Endothelial cell of umbilical vein (primary cell): ENCODE measurements around the gene TMEM135. TPM values are rescaled to one million over a fixed set of nuclear protein-coding genes. Genes with fewer than 3 reads are reported as not detected.

ENCODE experiments used
- BruUV-seq: library from RNA; stranded (reverse); fragments of 400-500 nt; replicated peaks from 2 replicates; lab custom pipeline; 2021; lab: Mats Ljungman, UMichigan
- CTCF ChIA-PET: fragments of 300-600, 350-600 bp; sonication (Branson Sonifier 250); formaldehyde crosslinking; loops from one replicate; lab custom pipeline; 2021; ENCODE audit warnings: antibody characterized with exemption, inconsistent platforms; lab: Charles Lee
- POLR2A ChIA-PET: fragments of 300-600, 350-600 bp; sonication (Branson Sonifier 250); formaldehyde crosslinking; loops from one replicate; lab custom pipeline; 2021; ENCODE audit warnings: antibody characterized with exemption, inconsistent platforms; lab: Charles Lee
- DNase-seq: peaks from one replicate; pipeline ENCODE4 v3.0.0-alpha.2; 2011; ENCODE audit warnings: low read depth, low spot score
- FAIRE-seq: peaks from 2 replicates; lab custom pipeline; 2011; peaks lifted over from hg19 to GRCh38; lab: Jason Lieb, UNC
- H2AFZ ChIP-seq: 2 replicates; pipeline ENCODE4 v1.6.0; 2012; ENCODE audit warnings: low read depth, low read length, control low read depth, inconsistent platforms
- H3K27ac ChIP-seq: 2 replicates; pipeline ENCODE4 v1.5.1; 2011; ENCODE audit warnings: low read depth, mild to moderate bottlenecking, control low read depth, low read length, moderate library complexity; ENCODE audit not compliant: insufficient read depth
- H3K27me3 ChIP-seq, 2 experiments: 2 replicates each; pipeline versions ENCODE4 v1.6.0 to v1.6.1; 2011; ENCODE audit warnings: low read length in 2 of 2, mixed read lengths in 1 of 2; ENCODE audit not compliant: control insufficient read depth in 2 of 2, insufficient read depth in 2 of 2
- H3K36me3 ChIP-seq, 2 experiments: 2 replicates in 1 of 2; 3 replicates in 1 of 2; pipeline ENCODE4 v1.5.1; 2011; ENCODE audit warnings: low read length in 2 of 2, mild to moderate bottlenecking in 1 of 2, moderate library complexity in 1 of 2; ENCODE audit not compliant: control insufficient read depth in 2 of 2, insufficient read depth in 2 of 2; ENCODE audit errors: extremely low read depth in 1 of 2
- H3K4me1 ChIP-seq: 3 replicates; pipeline ENCODE4 v1.5.1; 2011; ENCODE audit warnings: mild to moderate bottlenecking, low read length; ENCODE audit not compliant: control insufficient read depth, insufficient read depth; ENCODE audit errors: extremely low read depth
- H3K4me2 ChIP-seq: 2 replicates; pipeline ENCODE4 v1.6.1; 2011; ENCODE audit warnings: low read length, control low read depth, mixed read lengths; ENCODE audit not compliant: insufficient read depth
- H3K4me3 ChIP-seq, 3 experiments: fragments of 200-600 bp in 1 of 3; sonication (generic), shearing (Covaris generic) in 1 of 3; replicated peaks in 1 of 3; 2 replicates each; pipeline ENCODE4 v1.5.1; 2011 to 2016; ENCODE audit warnings: control low read depth in 3 of 3, low read length in 3 of 3, mild to moderate bottlenecking in 2 of 3, inconsistent platforms in 1 of 3, low read depth in 1 of 3, moderate library complexity in 1 of 3; ENCODE audit not compliant: insufficient read depth in 1 of 3
- H3K79me2 ChIP-seq: 2 replicates; pipeline ENCODE4 v1.6.0; 2012; ENCODE audit warnings: low read length, inconsistent platforms; ENCODE audit not compliant: control insufficient read depth, insufficient read depth
- H3K9ac ChIP-seq: replicated peaks from 2 replicates; pipeline ENCODE3; 2011; ENCODE audit warnings: low read length, control low read depth; ENCODE audit not compliant: insufficient read depth; ENCODE audit errors: extremely low read depth
- H3K9me1 ChIP-seq: replicated peaks from 3 replicates; pipeline ENCODE4 v1.6.0; 2011; ENCODE audit warnings: mild to moderate bottlenecking, low read length; ENCODE audit not compliant: control insufficient read depth, insufficient read depth; ENCODE audit errors: extremely low read depth
- H3K9me3 ChIP-seq: replicated peaks from 2 replicates; pipeline ENCODE4 v1.5.1; 2012; ENCODE audit warnings: low read length, inconsistent platforms; ENCODE audit not compliant: control insufficient read depth, insufficient read depth
- H4K20me1 ChIP-seq: replicated peaks from 2 replicates; pipeline ENCODE3; 2011; ENCODE audit warnings: mild to moderate bottlenecking, low read length; ENCODE audit not compliant: control insufficient read depth, insufficient read depth; ENCODE audit errors: extremely low read depth
- FOS ChIP-seq: IDR thresholded peaks from 2 replicates; pipeline ENCODE4 v1.6.1; 2011; ENCODE audit warnings: mild to moderate bottlenecking, low read length, moderate library complexity, borderline replicate concordance; ENCODE audit not compliant: insufficient read depth
- MYC ChIP-seq: IDR thresholded peaks from one replicate; pipeline ENCODE4 v1.6.1; 2011; ENCODE audit warnings: mild to moderate bottlenecking, low read depth, low read length
- POLR2AphosphoS5 ChIP-seq: IDR thresholded peaks from 2 replicates; pipeline ENCODE4 v1.6.1; 2012; ENCODE audit warnings: low read depth, mild to moderate bottlenecking, control low read depth, low read length, moderate library complexity; ENCODE audit not compliant: insufficient read depth
- dilution Hi-C: fragments of 300-500 bp; cut with MboI; formaldehyde crosslinking; loops from one replicate; pipeline ENCODE4 v1.15.0; 2019; ENCODE audit warnings: low sequenced_read_pairs; ENCODE audit not compliant: extremely low pct_ligation_motif_present
- intact Hi-C: fragments of 100-400 bp; cut with micrococcal nuclease; formaldehyde crosslinking; loops from one replicate; pipeline ENCODE4 v1.10.0; 2022
- polyA plus RNA-seq, 4 experiments: library from polyadenylated mRNA; depleted of rRNA in 3 of 4; stranded (reverse) in 3 of 4; unstranded in 1 of 4; fragments of >200 nt; gene quantifications; 2 replicates each; pipeline versions ENCODE4 v1.2.1 to v1.2.3, GENCODE V29; 2011 to 2012; ENCODE audit warnings: missing spikeins in 1 of 4
- total RNA-seq: library from RNA; stranded (reverse); gene quantifications from 2 replicates; pipeline ENCODE4 v1.2.3, GENCODE V29; 2021
- TF ChIP-seq, protein P1 (sequence below), 2 donors: IDR thresholded peaks; 1 replicate in 1 of 2; 2 replicates in 1 of 2; pipeline ENCODE4 v1.5.1; 2011; ENCODE audit warnings: low read length in 2 of 2, mild to moderate bottlenecking in 2 of 2, moderate library complexity in 2 of 2, control low read depth in 1 of 2, inconsistent platforms in 1 of 2, low read depth in 1 of 2; ENCODE audit not compliant: insufficient read depth in 1 of 2; ENCODE audit errors: extremely low read depth in 1 of 2

The TMEM135 gene
- total and polyA plus RNA-seq, 2 donors (not counting 3 experiments of a cell fraction or from before 2014, with no cell fraction given) = 12.3 to 33.2 TPM

GRCh38 chr11:87019613-87020271, 18.0 kb upstream of the TMEM135 start:
- Histone ChIP-seq H3K9ac (no peak overlapping the region), H3K27me3 (no peaks in the 10 kb centered on the region), H3K4me1 (peaks cover 12% of the 10 kb centered on the region), H3K79me2 (no peaks in the 10 kb centered on the region), H4K20me1 (no peaks in the 10 kb centered on the region), H2AFZ (peak overlapping the region; percentile 49), H3K4me3 (no peak overlapping the region), H3K27ac (no peak overlapping the region), H3K9me3 (no peaks in the 10 kb centered on the region), H3K9me1 (no peaks in the 10 kb centered on the region), H3K36me3 (no peaks in the 10 kb centered on the region), H3K4me2 (peak overlapping the region; percentile 3)
- ChIA-PET CTCF (interaction anchor here (1.2 to 2.5 kb wide), 2 partner anchors 14 to 24 kb away, joined by 4 to 13 read pairs; no protein-coding TSS in a partner anchor), POLR2A (no interaction called here)
- no TSS peak for BruUV-seq
- intact Hi-C loops = loop anchor here (2.0 kb wide), 1 partner anchor 17 kb away; the partner anchor contains the start of gene TMEM135
- FAIRE-seq (peak; percentile 54), DNase-seq (peak; percentile 58)
- no peak for TF ChIP-seq POLR2AphosphoS5
- no peak for TF ChIP-seq MYC
- TF ChIP-seq FOS = no peak
- TF ChIP-seq, protein P1, sequence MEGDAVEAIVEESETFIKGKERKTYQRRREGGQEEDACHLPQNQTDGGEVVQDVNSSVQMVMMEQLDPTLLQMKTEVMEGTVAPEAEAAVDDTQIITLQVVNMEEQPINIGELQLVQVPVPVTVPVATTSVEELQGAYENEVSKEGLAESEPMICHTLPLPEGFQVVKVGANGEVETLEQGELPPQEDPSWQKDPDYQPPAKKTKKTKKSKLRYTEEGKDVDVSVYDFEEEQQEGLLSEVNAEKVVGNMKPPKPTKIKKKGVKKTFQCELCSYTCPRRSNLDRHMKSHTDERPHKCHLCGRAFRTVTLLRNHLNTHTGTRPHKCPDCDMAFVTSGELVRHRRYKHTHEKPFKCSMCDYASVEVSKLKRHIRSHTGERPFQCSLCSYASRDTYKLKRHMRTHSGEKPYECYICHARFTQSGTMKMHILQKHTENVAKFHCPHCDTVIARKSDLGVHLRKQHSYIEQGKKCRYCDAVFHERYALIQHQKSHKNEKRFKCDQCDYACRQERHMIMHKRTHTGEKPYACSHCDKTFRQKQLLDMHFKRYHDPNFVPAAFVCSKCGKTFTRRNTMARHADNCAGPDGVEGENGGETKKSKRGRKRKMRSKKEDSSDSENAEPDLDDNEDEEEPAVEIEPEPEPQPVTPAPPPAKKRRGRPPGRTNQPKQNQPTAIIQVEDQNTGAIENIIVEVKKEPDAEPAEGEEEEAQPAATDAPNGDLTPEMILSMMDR (IDR thresholded peaks at IDR 0.05; ENCODE audit: extremely low read depth in 1 of 2, insufficient read depth in 1 of 2, low read depth in 1 of 2, low read length in 2 of 2) = no peak
- dilution Hi-C loops = no loop called here
